Left lung (tissue), 10 donors: Measurements from ENCODE around the gene PLEKHA4. TPM values are rescaled to one million over a fixed set of nuclear protein-coding genes. Genes with fewer than 3 reads are reported as not detected.

ENCODE experiments used
- ATAC-seq: fragments of 200-7000 bp; cut with Tn5 transposase; one replicate; pipeline ENCODE4 v1.9.1; 2020; ENCODE audit warnings: moderate library complexity
- DNase-seq, 4 donors: peaks; one replicate each; pipeline ENCODE4 v3.0.0-alpha.2; 2013 to 2020
- H3K27ac ChIP-seq, 2 donors: fragments of 200-600 bp; sonication (generic) in 1 of 2; one replicate each; pipeline versions ENCODE4 v1.5.0 to v1.8.0; 2020 to 2021
- H3K27me3 ChIP-seq, 2 donors: fragments of 200-600 bp; sonication (generic) in 1 of 2; one replicate each; pipeline versions ENCODE4 v1.5.0 to v1.8.0; 2020 to 2021
- H3K36me3 ChIP-seq, 2 donors: fragments of 200-600 bp; sonication (generic) in 1 of 2; one replicate each; pipeline versions ENCODE4 v1.5.0 to v1.8.0; 2020 to 2021
- H3K4me1 ChIP-seq, 2 donors: fragments of 200-600 bp; one replicate each; pipeline ENCODE4 v1.8.0; 2021
- H3K4me3 ChIP-seq, 2 donors: fragments of 200-600 bp; sonication (generic) in 1 of 2; one replicate each; pipeline versions ENCODE4 v1.5.0 to v1.8.0; 2020 to 2021; ENCODE audit warnings: mild to moderate bottlenecking in 1 of 2
- H3K9me3 ChIP-seq, 2 donors: fragments of 200-600 bp; sonication (generic) in 1 of 2; one replicate each; pipeline versions ENCODE4 v1.5.0 to v1.8.0; 2020 to 2021
- CTCF ChIP-seq, 2 donors: fragments of 200-600 bp; sonication (generic) in 1 of 2; IDR thresholded peaks; one replicate each; pipeline versions ENCODE4 v1.5.0 to v1.8.0; 2021; ENCODE audit warnings: antibody characterized with exemption in 2 of 2
- intact Hi-C, 2 donors: fragments of 100-400 bp; cut with DNase I; formaldehyde crosslinking; loops; one replicate each; pipeline versions ENCODE4 v1.11.2 to v1.14.2; 2022
- polyA plus RNA-seq, 6 donors: library from polyadenylated mRNA; unstranded; fragments of 120-200 nt; gene quantifications; one replicate each; pipeline ENCODE4 v1.2.1, GENCODE V29; 2013; ENCODE audit not compliant: insufficient read length in 6 of 6
- total RNA-seq, 2 donors: library from RNA; stranded (reverse); fragmentation: NEBNext Ultra II Directional; extraction: Animal tissue kit (Norgen Biotek cat#: 25700); gene quantifications; one replicate each; pipeline ENCODE4 v1.2.1, GENCODE V29; 2021
- donor health status: DM: no; HTN: yes; CAD: no.
- donor health status: DM: no; HTN: no; CAD: no.

Gene PLEKHA4
- total and polyA plus RNA-seq, 8 donors: 14.4 to 37.3 (median 18.7) TPM

- ATAC-seq (peak; percentile 96), DNase-seq (peak; percentile 74 to 95 (median 91))
- Histone ChIP-seq H3K4me3 (peak overlapping the region; percentile 35 to 47), H3K4me1 (peaks cover 0 to 17% of the 10 kb centered on the region in 2 donors), H3K36me3 (peaks cover 0 to 14% of the 10 kb centered on the region in 2 donors), H3K27me3 (peaks cover 0 to 16% of the 10 kb centered on the region in 2 donors), H3K27ac (peak overlapping the region; percentile 64 to 71), H3K9me3 (no peaks in the 10 kb centered on the region)
- intact Hi-C loops: loop anchor here in 1 of 2 donors (5.0 kb wide), 1 partner anchor 43 kb away; no protein-coding TSS in a partner anchor
- peak; percentile 82 to 89 for TF ChIP-seq CTCF (IDR thresholded peaks at IDR 0.05)
Measured at GRCh38 chr19:48835734-48836088, 32.7 kb downstream of the PLEKHA4 start.

- intact Hi-C loops: no loop called here
- Histone ChIP-seq H3K4me3 (no peak overlapping the region), H3K9me3 (no peaks in the 10 kb centered on the region), H3K27ac (no peak overlapping the region), H3K27me3 (peaks cover 0 to 16% of the 10 kb centered on the region in 2 donors), H3K4me1 (peaks cover 0 to 17% of the 10 kb centered on the region in 2 donors), H3K36me3 (peaks cover 0 to 14% of the 10 kb centered on the region in 2 donors)
- ATAC-seq (no peak), DNase-seq (no peak)
- no peak for TF ChIP-seq CTCF (IDR thresholded peaks at IDR 0.05)
Measured at GRCh38 chr19:48833977-48834376, 34.4 kb downstream of the PLEKHA4 start.

GRCh38 chr19:48833049-48833448 lies 35.4 kb downstream of the PLEKHA4 start:
- intact Hi-C loops: no loop called here

GRCh38 chr19:48830965-48831364 lies 37.5 kb downstream of the PLEKHA4 start:
- no peak overlapping the region for H3K27ac ChIP-seq
- H3K4me3 ChIP-seq: no peak overlapping the region
- no peaks in the 10 kb centered on the region for H3K9me3 ChIP-seq
- intact Hi-C loops: no loop called here
- H3K36me3 ChIP-seq: peaks cover 0 to 14% of the 10 kb centered on the region in 2 donors
- DNase-seq (no peak), ATAC-seq (no peak)
- peaks cover 0 to under 1% of the 10 kb centered on the region in 2 donors for H3K27me3 ChIP-seq
- TF ChIP-seq CTCF (IDR thresholded peaks at IDR 0.05): no peak
- H3K4me1 ChIP-seq: peaks cover 0 to 5% of the 10 kb centered on the region in 2 donors

More at GRCh38 chr19:48833049-48833448, 35.4 kb downstream of the PLEKHA4 start:
- H3K27me3 ChIP-seq: peaks cover 0 to 16% of the 10 kb centered on the region in 2 donors
- H3K4me1 ChIP-seq: peaks cover 0 to 17% of the 10 kb centered on the region in 2 donors
- DNase-seq (no peak), ATAC-seq (no peak)
- no peaks in the 10 kb centered on the region for H3K9me3 ChIP-seq
- peaks cover 0 to 14% of the 10 kb centered on the region in 2 donors for H3K36me3 ChIP-seq
- TF ChIP-seq CTCF (IDR thresholded peaks at IDR 0.05): no peak
- no peak overlapping the region for H3K27ac ChIP-seq
- no peak overlapping the region for H3K4me3 ChIP-seq

- no peak overlapping the region for H3K4me3 ChIP-seq
- no peak for DNase-seq
- H3K4me1 ChIP-seq: no peaks in the 10 kb centered on the region
- H3K27me3 ChIP-seq: no peaks in the 10 kb centered on the region
- no peaks in the 10 kb centered on the region for H3K9me3 ChIP-seq
- TF ChIP-seq CTCF (IDR thresholded peaks at IDR 0.05): no peak
- peaks cover 0 to 14% of the 10 kb centered on the region in 2 donors for H3K36me3 ChIP-seq
- no peak overlapping the region for H3K27ac ChIP-seq
- ATAC-seq: no peak
- intact Hi-C loops: no loop called here
Measured at GRCh38 chr19:48830088-48830487, 38.3 kb downstream of the PLEKHA4 start.
